ENCODE results near the gene RASA2. TPM values are rescaled to one million over a fixed set of nuclear protein-coding genes. Genes with fewer than 3 reads are reported as not detected.

RASA2 gene
- total and polyA plus RNA-seq, 2 experiments from 2014 or later = 16.6 to 28.6 TPM

DNA sequence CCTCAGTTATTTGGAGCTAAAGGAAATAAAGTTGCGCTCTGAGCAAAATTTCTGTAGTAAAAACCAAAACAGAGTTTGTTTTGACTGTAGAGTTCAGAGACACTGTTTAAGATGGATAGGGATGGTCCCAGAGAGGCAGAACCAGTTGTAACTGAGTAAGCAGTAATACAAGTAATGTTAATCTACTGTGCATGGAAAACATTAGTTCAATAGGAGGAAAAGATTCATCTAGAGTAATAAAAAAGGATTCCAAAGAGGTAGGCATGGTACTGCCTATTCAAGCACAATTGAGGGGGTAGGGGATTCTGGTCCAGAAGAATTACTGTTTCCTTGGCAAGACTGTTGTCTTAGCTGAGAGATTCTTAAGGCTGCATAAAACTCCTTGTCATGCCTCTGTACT is 77.4 kb downstream of the RASA2 start:
- Histone ChIP-seq H3K79me2 (replicated peaks; ENCODE audit: insufficient read depth) (no peaks in the 10 kb centered on the region), H3F3A (replicated peaks; ENCODE audit: low read depth) (no peaks in the 10 kb centered on the region), H3K27me3 (ENCODE audit: insufficient read depth) (no peaks in the 10 kb centered on the region), H3K4me1 (ENCODE audit: insufficient read depth) (no peaks in the 10 kb centered on the region), H3K4me3 (no peak overlapping the region), H4K20me1 (replicated peaks; ENCODE audit: insufficient read depth) (no peaks in the 10 kb centered on the region), H3K27ac (ENCODE audit: low read depth) (no peak overlapping the region), H3K9me2 (ENCODE audit: insufficient read depth) (no peaks in the 10 kb centered on the region), H3K4me2 (no peak overlapping the region), H2AFZ (no peak overlapping the region), H3K36me3 (ENCODE audit: insufficient read depth) (no peaks in the 10 kb centered on the region)
- Mint-ChIP-seq H3K27ac (no peak overlapping the region), H3K36me3 (ENCODE audit: low read depth) (peaks cover 4% of the 10 kb centered on the region; the same call in 1 of the 3 replicates), H3K27me3 (ENCODE audit: insufficient read depth, low read depth, poor library complexity) (no peaks in the 10 kb centered on the region), H3K4me3 (no peak overlapping the region), H3K9me3 (no peaks in the 10 kb centered on the region), H3K4me1 (no peaks in the 10 kb centered on the region)
- no peak for DNase-seq (ENCODE audit: low spot score)
- TF ChIP-seq, protein P1, sequence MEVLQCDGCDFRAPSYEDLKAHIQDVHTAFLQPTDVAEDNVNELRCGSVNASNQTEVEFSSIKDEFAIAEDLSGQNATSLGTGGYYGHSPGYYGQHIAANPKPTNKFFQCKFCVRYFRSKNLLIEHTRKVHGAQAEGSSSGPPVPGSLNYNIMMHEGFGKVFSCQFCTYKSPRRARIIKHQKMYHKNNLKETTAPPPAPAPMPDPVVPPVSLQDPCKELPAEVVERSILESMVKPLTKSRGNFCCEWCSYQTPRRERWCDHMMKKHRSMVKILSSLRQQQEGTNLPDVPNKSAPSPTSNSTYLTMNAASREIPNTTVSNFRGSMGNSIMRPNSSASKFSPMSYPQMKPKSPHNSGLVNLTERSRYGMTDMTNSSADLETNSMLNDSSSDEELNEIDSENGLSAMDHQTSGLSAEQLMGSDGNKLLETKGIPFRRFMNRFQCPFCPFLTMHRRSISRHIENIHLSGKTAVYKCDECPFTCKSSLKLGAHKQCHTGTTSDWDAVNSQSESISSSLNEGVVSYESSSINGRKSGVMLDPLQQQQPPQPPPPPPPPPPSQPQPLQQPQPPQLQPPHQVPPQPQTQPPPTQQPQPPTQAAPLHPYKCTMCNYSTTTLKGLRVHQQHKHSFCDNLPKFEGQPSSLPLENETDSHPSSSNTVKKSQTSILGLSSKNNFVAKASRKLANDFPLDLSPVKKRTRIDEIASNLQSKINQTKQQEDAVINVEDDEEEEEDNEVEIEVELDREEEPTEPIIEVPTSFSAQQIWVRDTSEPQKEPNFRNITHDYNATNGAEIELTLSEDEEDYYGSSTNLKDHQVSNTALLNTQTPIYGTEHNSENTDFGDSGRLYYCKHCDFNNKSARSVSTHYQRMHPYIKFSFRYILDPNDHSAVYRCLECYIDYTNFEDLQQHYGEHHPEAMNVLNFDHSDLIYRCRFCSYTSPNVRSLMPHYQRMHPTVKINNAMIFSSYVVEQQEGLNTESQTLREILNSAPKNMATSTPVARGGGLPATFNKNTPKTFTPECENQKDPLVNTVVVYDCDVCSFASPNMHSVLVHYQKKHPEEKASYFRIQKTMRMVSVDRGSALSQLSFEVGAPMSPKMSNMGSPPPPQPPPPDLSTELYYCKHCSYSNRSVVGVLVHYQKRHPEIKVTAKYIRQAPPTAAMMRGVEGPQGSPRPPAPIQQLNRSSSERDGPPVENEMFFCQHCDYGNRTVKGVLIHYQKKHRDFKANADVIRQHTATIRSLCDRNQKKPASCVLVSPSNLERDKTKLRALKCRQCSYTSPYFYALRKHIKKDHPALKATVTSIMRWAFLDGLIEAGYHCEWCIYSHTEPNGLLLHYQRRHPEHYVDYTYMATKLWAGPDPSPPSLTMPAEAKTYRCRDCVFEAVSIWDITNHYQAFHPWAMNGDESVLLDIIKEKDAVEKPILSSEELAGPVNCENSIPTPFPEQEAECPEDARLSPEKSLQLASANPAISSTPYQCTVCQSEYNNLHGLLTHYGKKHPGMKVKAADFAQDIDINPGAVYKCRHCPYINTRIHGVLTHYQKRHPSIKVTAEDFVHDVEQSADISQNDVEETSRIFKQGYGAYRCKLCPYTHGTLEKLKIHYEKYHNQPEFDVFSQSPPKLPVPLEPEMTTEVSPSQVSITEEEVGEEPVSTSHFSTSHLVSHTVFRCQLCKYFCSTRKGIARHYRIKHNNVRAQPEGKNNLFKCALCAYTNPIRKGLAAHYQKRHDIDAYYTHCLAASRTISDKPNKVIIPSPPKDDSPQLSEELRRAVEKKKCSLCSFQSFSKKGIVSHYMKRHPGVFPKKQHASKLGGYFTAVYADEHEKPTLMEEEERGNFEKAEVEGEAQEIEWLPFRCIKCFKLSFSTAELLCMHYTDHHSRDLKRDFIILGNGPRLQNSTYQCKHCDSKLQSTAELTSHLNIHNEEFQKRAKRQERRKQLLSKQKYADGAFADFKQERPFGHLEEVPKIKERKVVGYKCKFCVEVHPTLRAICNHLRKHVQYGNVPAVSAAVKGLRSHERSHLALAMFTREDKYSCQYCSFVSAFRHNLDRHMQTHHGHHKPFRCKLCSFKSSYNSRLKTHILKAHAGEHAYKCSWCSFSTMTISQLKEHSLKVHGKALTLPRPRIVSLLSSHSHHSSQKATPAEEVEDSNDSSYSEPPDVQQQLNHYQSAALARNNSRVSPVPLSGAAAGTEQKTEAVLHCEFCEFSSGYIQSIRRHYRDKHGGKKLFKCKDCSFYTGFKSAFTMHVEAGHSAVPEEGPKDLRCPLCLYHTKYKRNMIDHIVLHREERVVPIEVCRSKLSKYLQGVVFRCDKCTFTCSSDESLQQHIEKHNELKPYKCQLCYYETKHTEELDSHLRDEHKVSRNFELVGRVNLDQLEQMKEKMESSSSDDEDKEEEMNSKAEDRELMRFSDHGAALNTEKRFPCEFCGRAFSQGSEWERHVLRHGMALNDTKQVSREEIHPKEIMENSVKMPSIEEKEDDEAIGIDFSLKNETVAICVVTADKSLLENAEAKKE (CRISPR knock-in tag; IDR thresholded peaks at IDR 0.05) = no peak
- no peak for TF ChIP-seq EZH2phosphoT487 (IDR thresholded peaks at IDR 0.05; ENCODE audit: unreplicated experiment)
- no peak for TF ChIP-seq NANOG (IDR thresholded peaks at IDR 0.05; ENCODE audit: borderline replicate concordance)
- no peak for TF ChIP-seq EZH2 (IDR thresholded peaks at IDR 0.05; ENCODE audit: low read depth, unreplicated experiment)
- TF ChIP-seq, protein P2, sequence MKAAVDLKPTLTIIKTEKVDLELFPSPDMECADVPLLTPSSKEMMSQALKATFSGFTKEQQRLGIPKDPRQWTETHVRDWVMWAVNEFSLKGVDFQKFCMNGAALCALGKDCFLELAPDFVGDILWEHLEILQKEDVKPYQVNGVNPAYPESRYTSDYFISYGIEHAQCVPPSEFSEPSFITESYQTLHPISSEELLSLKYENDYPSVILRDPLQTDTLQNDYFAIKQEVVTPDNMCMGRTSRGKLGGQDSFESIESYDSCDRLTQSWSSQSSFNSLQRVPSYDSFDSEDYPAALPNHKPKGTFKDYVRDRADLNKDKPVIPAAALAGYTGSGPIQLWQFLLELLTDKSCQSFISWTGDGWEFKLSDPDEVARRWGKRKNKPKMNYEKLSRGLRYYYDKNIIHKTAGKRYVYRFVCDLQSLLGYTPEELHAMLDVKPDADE (IDR thresholded peaks at IDR 0.05) = no peak
- no peak for TF ChIP-seq CREB1 (CRISPR knock-in tag; IDR thresholded peaks at IDR 0.05; ENCODE audit: low read depth)
- no peak for TF ChIP-seq CTCF (conservative IDR thresholded peaks at IDR 0.05; ENCODE audit: low read depth in 2 of 2)
- no peak for TF ChIP-seq ZNF114 (CRISPR knock-in tag; IDR thresholded peaks at IDR 0.05)
- TF ChIP-seq, protein P3, sequence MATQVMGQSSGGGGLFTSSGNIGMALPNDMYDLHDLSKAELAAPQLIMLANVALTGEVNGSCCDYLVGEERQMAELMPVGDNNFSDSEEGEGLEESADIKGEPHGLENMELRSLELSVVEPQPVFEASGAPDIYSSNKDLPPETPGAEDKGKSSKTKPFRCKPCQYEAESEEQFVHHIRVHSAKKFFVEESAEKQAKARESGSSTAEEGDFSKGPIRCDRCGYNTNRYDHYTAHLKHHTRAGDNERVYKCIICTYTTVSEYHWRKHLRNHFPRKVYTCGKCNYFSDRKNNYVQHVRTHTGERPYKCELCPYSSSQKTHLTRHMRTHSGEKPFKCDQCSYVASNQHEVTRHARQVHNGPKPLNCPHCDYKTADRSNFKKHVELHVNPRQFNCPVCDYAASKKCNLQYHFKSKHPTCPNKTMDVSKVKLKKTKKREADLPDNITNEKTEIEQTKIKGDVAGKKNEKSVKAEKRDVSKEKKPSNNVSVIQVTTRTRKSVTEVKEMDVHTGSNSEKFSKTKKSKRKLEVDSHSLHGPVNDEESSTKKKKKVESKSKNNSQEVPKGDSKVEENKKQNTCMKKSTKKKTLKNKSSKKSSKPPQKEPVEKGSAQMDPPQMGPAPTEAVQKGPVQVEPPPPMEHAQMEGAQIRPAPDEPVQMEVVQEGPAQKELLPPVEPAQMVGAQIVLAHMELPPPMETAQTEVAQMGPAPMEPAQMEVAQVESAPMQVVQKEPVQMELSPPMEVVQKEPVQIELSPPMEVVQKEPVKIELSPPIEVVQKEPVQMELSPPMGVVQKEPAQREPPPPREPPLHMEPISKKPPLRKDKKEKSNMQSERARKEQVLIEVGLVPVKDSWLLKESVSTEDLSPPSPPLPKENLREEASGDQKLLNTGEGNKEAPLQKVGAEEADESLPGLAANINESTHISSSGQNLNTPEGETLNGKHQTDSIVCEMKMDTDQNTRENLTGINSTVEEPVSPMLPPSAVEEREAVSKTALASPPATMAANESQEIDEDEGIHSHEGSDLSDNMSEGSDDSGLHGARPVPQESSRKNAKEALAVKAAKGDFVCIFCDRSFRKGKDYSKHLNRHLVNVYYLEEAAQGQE (IDR thresholded peaks at IDR 0.05; ENCODE audit: unreplicated experiment) = no peak
- TF ChIP-seq POLR2AphosphoS5 (IDR thresholded peaks at IDR 0.05; ENCODE audit: low read depth) = no peak
- TF ChIP-seq STAT1 (IDR thresholded peaks at IDR 0.05; ENCODE audit: unreplicated experiment) = no peak
- no peak for ATAC-seq

Data from GM23338 (cell line).